ENCODE data around the gene DENND10.
"Not testable (repeated sequence)": the region's sequence is repeated elsewhere in the genome, so short reads cannot be mapped to it uniquely, and the experiment has no call there.

Gene DENND10, protein sequence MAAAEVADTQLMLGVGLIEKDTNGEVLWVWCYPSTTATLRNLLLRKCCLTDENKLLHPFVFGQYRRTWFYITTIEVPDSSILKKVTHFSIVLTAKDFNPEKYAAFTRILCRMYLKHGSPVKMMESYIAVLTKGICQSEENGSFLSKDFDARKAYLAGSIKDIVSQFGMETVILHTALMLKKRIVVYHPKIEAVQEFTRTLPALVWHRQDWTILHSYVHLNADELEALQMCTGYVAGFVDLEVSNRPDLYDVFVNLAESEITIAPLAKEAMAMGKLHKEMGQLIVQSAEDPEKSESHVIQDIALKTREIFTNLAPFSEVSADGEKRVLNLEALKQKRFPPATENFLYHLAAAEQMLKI

DNA sequence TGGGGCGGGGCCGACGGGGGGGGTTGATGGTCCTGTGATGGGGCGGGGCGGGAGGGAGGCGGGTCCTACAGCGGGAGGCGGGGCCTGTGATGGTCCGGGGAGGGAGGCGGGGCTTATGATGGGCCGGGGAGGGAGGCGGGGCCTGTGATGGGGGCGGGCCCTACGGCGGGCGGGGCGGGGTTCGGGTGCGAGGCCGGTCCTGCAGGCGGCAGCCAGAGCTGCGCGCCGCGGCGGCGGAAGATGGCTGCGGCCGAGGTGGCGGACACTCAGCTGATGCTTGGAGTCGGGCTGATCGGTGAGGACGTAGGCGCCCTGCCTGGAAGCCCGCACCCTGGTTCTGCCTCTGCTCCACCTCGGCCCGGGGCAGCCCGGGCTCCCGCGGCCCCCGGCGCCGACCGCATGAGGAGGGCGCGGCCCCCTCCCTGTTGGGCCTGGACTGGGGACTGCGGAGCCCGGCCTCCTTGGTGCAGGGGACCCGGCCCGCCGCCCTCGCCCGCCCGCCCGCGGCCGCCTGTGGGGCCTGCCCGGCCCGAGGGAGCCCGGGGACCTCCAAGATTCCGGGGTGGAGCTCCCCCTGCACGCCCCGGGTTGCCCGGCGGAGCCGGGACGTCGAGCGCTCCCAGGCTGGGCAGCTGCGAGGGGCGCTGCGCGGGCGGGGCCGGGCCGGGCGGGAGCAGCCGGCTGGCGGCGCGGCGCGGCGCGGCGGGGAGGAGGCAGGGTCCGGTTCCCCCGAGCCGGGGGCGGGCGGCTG is at the start of gene DENND10:
Gene DENND10 (plus strand): TSS at position 211 of the 751 bp plus-strand sequence. CDS start 30 bp downstream, at position 241.
- DNase-seq = peak; percentile 70

DNA sequence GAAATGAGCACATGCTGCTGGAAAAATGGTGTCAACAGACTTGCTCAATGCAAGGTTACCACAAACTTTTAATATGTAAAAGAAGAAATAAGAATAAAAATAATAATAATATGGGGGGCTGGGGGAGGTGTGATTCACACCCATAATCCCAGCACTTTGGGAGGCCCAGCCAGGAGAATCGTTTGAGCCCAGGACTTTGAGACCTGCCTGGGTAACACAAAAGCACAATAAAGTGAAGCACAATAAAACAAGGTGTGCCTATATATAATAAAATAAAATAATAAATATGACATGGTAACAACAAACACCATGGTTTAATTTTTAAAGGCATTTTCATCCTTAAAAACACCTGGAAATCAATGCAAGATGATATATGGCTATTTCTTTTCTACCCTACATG is 48.4 kb upstream of the DENND10 start:
- no peak for DNase-seq

DNA sequence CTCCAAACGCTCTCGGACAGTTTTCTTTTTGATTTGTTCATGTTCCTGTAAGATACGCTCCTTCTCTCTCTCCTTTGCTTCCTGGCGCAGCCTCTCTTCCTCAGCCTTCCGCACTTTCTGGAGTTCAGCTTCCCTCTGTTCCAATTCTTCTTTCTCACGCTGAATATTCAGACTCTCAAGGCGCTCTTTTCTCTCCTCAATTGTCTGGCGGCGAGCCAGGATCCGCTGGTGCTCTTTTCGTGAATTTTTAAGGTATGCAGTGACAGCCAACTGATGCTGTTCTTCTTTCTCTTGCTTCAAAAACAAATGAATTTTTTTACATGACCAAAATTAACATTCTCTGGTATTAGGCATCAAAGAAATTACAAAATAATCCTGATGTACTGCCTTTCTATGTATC is 45.9 kb upstream of the DENND10 start:
- no peak for DNase-seq

DNA sequence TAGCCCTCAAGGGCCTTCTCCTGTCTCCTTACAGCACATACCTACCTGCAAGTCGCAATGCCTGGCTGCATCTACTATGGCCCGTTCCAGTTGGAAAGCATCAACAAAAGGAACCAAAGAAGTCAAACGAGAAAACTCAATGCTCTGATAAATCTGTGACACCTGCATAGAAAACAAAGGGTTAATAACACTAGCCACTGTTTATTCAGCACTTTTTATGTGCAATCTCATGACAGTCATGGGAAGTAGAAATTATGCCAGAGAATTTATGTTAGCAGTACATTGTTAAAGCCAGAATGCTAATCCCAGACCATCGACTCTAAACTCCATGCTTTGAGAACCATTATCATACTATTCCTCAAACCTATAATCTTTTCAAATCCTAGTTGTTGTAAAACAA is 44.4 kb upstream of the DENND10 start:
- DNase-seq = no peak

GRCh38 chr10:119060107-119060506 is 43.8 kb upstream of the DENND10 start:
- no peak for DNase-seq

GRCh38 chr10:119061352-119061751 is 42.6 kb upstream of the DENND10 start:
- no peak for DNase-seq

DNA sequence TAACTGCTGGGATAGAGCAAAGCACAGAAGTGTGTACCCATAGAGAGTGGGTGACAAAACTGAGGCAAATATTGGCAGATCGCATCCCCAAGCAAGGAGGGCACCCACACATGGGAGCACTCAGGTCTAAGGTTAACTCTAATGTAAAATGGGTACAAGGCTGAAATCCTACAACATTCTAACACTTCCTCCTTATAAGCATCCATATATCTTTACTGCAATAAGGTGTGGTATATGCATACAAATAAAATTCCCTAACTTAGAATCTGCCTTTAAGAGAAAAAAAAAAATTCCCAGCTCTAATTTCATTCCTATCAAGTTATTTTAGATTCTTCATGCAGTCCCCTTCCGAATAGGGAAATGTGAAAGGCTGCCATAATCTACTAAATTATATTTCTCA is 42.0 kb upstream of the DENND10 start:
- DNase-seq = no peak

GRCh38 chr10:119070395-119071165 is 33.3 kb upstream of the DENND10 start:
- DNase-seq = no peak

DNA sequence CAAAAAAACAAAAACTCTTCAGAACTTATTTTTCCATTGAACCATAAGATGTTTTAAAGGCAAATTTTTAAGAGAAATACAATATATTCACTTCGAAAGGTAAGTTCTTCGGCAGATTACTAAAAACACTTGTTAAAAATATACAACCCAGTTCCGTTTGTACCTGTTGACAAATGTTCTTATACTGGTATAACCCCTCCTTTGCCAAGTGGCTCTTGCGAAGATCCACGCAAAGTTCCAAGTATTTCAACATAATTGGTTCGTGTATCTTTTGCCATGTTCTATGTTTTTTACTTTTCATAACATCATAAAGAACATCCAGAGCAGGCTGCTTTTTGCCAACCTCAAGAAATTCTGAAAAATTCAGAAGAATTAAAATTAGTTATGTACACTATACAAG is 30.3 kb upstream of the DENND10 start:
- DNase-seq = no peak

DNA sequence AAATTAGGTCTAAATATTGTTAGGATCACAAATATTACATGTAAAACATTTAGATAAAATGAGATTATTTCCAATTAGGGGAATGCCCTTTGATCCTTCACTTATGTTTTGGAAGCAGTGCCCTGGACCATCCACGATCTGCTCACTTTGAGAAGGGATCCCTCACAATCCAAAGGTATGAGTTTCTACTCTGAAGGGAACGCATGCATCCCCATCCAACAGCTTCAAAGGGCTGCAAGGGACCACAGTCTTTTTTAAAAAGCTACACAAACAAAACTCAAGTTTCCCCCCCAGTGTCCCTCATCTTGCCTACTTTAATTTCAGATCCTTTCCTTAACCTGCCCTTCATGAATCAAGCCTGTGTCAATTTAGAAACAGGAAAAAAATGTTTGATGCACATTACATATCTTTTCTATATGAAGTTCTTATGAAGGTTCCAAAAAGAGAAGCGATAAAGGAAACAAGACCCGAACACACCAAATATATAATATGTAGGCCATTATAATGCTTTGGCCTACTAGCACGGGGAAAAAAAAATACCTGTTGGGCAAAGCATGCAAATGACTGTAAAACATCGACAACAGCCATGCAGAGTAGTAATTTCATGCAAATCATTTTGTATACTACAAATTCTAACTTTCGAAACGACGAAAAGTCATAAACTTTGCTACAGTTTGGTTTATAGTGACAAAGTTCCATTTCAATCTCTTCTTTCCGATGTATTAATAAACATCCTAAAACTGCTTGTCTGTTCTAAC is 25.3 kb upstream of the DENND10 start:
- no peak for DNase-seq

- DNase-seq = peak; percentile 61
Observed at GRCh38 chr10:119079599-119080520, 24.1 kb upstream of the DENND10 start.

DNA sequence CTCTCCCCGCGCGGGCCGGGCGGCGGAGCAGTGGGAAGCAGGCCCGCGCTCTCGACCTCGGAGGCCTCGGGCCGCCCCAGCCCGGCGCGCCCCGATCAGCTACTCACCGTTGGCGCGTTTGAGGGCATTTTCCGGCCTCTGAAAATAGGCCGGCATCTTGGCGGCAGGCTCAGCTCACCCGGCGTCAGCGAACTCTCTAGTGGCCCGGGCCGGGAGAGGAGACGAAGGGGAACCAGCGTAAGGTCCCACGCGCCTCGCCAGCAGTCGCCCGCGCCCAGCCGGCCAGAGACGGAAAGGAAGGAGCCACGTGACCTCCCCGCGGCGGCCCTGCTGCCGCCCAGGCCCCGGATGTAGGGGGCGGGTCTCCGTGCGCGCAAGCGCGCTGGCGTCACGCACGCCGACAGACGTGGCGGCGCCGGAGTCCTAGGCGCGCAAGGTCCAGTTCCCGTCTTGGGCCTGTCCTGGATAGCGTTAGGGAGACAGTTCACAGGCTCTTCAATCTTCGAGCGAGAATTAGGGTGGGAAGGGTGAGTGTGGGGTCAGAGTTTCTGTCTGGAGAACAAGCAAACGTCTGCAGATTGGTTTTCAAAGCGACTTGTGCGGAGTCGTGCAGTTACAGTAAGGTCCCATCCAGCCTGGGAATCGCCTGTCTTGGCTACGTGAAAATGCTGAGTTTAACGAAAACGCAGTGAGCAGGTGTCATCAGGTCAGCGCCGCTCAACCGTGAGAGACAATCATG is 23.2 kb upstream of the DENND10 start, which contains the start of gene EIF3A:
Gene EIF3A (minus strand): TSS at position 297 of the 739 bp plus-strand sequence. CDS start 141 bp downstream, at position 156.
- peak; percentile 92 for DNase-seq

GRCh38 chr10:119084896-119085295 is 19.0 kb upstream of the DENND10 start:
- DNase-seq = no peak

DNA sequence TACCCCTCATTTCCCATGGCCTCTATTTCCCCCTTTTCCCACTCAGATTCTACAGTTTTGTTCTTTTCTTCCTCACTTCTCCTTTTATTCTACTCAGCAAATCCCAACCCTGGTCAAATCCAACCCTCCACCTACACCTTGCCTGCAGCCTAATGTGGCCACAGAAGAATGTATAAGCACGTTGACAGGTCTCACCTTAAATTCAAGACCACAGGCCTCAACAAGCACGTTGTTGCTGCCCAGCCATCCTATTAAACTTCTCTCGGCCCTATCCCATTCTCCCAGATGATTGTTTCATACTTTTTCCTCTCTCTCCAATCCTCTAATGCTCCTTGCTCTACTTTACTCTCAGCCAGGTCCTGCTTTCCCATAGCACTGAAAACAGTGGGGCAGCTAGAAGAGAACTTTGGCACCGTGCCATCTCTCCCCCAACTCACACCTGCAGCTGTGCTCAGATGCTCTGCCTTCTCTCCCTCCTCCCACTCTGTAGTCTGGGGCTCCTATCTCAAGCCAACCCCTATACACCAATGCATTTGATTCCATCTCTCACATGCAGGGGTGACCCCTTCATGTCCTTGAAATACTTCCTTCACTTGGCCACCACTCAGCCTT is 16.5 kb upstream of the DENND10 start:
- peak; percentile 61 for DNase-seq

DNA sequence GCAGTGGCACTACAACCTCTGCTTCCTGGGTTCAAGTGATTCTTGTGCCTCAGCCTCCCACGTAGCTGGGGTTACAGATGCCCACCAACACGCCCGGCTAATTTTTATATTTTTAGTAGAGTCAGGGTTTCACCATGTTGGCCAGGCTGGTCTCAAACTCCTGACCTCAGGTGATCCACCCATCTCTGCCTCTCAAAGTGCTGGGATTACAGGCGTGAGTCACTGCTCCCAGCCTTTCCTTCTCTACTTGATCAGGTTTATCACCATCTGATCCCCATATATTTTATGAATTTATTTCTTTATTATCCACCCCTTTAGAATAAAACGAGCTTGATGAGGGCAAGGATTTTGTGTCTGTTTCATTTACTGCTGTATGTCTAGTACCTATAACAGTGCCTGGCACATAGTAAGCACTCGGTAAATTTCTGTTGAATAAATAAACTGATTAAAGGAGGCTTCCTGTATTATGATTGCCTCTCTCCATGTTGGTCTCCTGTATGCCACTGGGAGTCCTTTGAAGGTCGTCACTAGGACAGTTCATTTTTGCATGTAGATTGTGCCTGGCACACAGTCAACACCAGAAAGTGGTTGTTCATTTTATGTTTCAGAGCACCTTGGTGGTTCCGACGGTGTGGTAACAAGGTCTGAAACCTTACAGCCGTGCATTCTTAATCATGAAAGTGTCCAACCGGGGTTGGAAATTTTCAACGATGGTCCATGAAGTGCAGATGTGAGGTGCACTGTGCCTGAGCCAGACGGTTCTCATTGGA is 13.7 kb upstream of the DENND10 start:
- no peak for DNase-seq

GRCh38 chr10:119090968-119091367 is 12.9 kb upstream of the DENND10 start:
- no peak for DNase-seq

- DNase-seq = no peak
Observed at GRCh38 chr10:119095640-119096039, 8.3 kb upstream of the DENND10 start.

DNA sequence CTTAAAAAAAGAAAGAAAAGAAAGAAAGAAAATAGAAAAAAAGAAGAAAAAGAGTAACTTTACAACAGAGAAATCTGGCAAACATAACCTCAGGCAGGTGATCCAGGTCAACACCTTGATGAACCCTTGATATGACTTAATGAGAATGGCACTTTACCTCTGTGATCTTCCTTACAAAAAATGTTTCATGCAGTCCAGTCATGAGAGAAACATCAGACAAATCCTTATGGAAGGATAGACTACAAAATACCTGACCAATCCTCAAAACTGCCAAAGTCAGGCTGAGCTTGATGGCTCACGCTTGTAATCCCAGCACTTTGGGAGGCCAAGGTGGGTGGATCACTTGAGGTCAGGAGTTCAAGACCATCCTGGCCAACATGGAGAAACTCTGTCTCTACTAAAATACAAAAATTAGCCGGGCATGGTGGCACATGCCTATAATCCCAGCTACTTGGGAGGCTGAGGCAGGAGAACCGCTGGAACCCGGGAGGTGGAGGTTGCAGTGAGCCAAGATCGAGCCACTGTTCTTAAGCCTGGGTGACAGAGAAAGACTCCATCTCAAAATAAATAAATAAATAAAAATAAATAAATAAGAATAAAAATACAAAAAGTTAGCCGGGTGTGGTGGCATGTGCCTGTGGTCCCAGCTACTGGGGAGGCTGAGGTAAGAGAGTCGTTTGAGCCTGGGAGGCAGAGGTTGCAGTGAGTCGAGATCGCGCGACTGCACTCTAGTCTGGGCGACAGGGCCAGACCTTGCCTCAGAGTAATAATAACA is 7.1 kb upstream of the DENND10 start:
- DNase-seq = not testable (repeated sequence)

DNA sequence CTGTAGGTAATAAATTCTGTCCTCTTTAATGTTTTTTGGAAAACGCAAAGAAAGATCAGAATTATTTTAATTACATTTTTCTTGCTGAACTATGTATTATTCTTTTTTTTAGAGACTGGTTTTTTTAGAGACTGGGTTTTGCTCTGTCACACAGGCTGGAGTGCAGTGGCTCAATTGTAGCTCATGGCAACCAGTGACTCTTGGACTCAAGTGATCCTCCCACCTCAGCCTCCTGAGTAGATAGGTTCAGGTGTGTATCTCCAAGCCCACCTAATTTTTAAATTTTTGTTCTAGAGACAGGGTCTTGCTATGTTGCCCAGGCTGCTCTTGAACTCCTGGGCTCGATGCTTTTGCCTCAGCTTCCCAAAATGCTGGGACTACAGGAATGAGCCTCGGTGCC is 5.3 kb upstream of the DENND10 start:
- DNase-seq = no peak
